Testis (tissue), 3 donors: ENCODE results near the gene ARMC10. TPM values are rescaled to one million over a fixed set of nuclear protein-coding genes. Genes with fewer than 3 reads are reported as not detected.

ENCODE experiments used
- DNase-seq: peaks from one replicate; pipeline ENCODE4 v3.0.0-alpha.2; 2019
- H3K27ac ChIP-seq, 2 donors: fragments of 200-600 bp; sonication (generic); one replicate each; pipeline ENCODE4 v1.5.1; 2019
- H3K27me3 ChIP-seq: fragments of 200-600 bp; sonication (generic); one replicate; pipeline ENCODE4 v1.5.1; 2019
- H3K36me3 ChIP-seq: fragments of 200-600 bp; sonication (generic); one replicate; pipeline ENCODE4 v1.5.1; 2017; ENCODE audit warnings: low read depth; ENCODE audit errors: missing control alignments
- H3K4me1 ChIP-seq: fragments of 200-600 bp; sonication (generic); one replicate; pipeline ENCODE4 v1.5.1; 2019
- H3K4me3 ChIP-seq, 2 donors: fragments of 200-600 bp; sonication (generic); one replicate each; pipeline ENCODE4 v1.5.1; 2017 to 2019
- H3K9me3 ChIP-seq: fragments of 200-600 bp; sonication (generic); one replicate; pipeline ENCODE4 v1.5.1; 2017
- POLR2A ChIP-seq: fragments of 450-650 bp; IDR thresholded peaks from one replicate; pipeline ENCODE4 v1.6.1; 2017; ENCODE audit warnings: antibody characterized with exemption, mild to moderate bottlenecking, moderate library complexity
- WGBS, 2 donors: methylation state at CpG; one replicate each; pipeline ENCODE4 v1.1.5; 2018; 5-methylcytosine and 5-hydroxymethylcytosine counted together
- intact Hi-C: fragments of 100-400 bp; cut with DNase I; formaldehyde crosslinking; loops from one replicate; pipeline ENCODE4 v1.15.1; 2023; ENCODE audit warnings: low total_unique reads
- polyA plus RNA-seq: library from polyadenylated mRNA; stranded (reverse); fragments of 350-450 nt; fragmentation: Illumina TruSeq; extraction: RNeasy Lipid Tissue Mini Kit (QIAGEN cat#74804); gene quantifications from one replicate; pipeline ENCODE4 v1.2.3, GENCODE V29; 2014; ENCODE audit warnings: low read depth, low replicate concordance; ENCODE audit not compliant: insufficient read depth
- total RNA-seq, 2 donors: library from RNA; depleted of rRNA; stranded (reverse); fragments of >200 nt; gene quantifications; one replicate each; pipeline ENCODE4 v1.2.3, GENCODE V29; 2016
- TF ChIP-seq, protein P1 (sequence below), 3 experiments: fragments of 450-650 bp in 2 of 3; fragments of 200-600 bp in 1 of 3; sonication (generic) in 1 of 3; IDR thresholded peaks; one replicate each; pipeline ENCODE4 v1.5.1; 2016 to 2019; ENCODE audit warnings: antibody characterized with exemption in 3 of 3, mild to moderate bottlenecking in 2 of 3, moderate library complexity in 1 of 3

Gene ARMC10
- total and polyA plus RNA-seq, 3 donors from 2014 or later, result 31.2 to 64.4 (median 61.7) TPM

DNA sequence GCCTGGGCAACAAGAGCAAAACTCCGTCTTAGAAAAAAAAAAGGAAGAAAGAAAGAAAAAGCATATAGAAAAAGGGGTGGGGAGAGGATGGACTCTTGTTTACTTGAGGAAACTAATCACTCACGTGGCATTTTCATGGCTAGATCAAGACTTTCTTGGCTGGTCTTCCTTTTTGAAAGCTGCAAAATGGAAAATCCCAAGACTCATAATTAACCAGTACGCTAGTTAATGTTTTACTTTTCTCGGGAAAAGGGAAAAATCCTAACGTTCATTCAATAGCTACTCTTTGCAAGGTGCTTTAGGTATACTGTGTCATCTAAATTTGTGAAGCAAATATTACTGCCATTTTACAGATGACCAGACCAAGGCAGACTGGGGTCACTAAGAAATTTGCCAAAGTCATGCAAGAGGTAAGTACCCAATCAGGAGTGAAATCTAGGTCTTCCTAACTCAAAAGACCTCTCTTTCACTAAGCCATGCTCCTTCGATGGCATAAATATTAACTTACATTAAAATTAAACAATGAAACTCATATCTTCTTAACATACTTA is 49.6 kb downstream of the ARMC10 start:
- no peak for DNase-seq
- Histone ChIP-seq H3K27ac (no peak overlapping the region), H3K4me1 (peaks cover 14% of the 10 kb centered on the region), H3K9me3 (no peaks in the 10 kb centered on the region), H3K4me3 (no peak overlapping the region), H3K36me3 (no peaks in the 10 kb centered on the region), H3K27me3 (no peaks in the 10 kb centered on the region)
- no peak for TF ChIP-seq POLR2A
- TF ChIP-seq, protein P1, sequence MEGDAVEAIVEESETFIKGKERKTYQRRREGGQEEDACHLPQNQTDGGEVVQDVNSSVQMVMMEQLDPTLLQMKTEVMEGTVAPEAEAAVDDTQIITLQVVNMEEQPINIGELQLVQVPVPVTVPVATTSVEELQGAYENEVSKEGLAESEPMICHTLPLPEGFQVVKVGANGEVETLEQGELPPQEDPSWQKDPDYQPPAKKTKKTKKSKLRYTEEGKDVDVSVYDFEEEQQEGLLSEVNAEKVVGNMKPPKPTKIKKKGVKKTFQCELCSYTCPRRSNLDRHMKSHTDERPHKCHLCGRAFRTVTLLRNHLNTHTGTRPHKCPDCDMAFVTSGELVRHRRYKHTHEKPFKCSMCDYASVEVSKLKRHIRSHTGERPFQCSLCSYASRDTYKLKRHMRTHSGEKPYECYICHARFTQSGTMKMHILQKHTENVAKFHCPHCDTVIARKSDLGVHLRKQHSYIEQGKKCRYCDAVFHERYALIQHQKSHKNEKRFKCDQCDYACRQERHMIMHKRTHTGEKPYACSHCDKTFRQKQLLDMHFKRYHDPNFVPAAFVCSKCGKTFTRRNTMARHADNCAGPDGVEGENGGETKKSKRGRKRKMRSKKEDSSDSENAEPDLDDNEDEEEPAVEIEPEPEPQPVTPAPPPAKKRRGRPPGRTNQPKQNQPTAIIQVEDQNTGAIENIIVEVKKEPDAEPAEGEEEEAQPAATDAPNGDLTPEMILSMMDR (IDR thresholded peaks at IDR 0.05), result no peak
- WGBS, 2 donors, result 75 to 77% methylated on average over 6 of the region's 6 CpGs
- intact Hi-C loops, result no loop called here

DNA sequence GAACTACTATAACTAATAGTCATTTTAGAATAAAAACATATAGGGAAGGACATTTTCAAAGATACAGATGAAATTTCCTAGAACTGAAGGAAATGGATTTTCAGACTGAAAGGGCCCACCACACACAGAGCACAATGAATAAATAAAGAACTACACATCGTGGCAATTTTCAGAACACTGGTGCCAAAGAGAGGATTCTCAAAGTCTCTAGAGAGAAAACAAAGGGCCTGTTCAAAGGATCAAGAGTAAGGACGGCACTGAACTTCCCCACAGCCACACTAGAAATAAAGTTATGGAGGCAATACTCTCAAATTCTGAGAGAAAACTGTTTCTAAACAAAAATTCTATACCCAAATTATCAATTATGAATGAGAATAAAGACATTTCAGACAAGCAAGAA is 52.1 kb downstream of the ARMC10 start:
- Histone ChIP-seq H3K27ac (no peak overlapping the region), H3K4me3 (no peak overlapping the region), H3K4me1 (peaks cover 20% of the 10 kb centered on the region), H3K36me3 (no peaks in the 10 kb centered on the region), H3K27me3 (no peaks in the 10 kb centered on the region), H3K9me3 (no peaks in the 10 kb centered on the region)
- DNase-seq, result no peak
- TF ChIP-seq POLR2A, result no peak
- TF ChIP-seq, protein P1 (IDR thresholded peaks at IDR 0.05), result no peak
- WGBS, 2 donors, result 40% methylated on average over 2 of the region's 2 CpGs
- intact Hi-C loops, result no loop called here

DNA sequence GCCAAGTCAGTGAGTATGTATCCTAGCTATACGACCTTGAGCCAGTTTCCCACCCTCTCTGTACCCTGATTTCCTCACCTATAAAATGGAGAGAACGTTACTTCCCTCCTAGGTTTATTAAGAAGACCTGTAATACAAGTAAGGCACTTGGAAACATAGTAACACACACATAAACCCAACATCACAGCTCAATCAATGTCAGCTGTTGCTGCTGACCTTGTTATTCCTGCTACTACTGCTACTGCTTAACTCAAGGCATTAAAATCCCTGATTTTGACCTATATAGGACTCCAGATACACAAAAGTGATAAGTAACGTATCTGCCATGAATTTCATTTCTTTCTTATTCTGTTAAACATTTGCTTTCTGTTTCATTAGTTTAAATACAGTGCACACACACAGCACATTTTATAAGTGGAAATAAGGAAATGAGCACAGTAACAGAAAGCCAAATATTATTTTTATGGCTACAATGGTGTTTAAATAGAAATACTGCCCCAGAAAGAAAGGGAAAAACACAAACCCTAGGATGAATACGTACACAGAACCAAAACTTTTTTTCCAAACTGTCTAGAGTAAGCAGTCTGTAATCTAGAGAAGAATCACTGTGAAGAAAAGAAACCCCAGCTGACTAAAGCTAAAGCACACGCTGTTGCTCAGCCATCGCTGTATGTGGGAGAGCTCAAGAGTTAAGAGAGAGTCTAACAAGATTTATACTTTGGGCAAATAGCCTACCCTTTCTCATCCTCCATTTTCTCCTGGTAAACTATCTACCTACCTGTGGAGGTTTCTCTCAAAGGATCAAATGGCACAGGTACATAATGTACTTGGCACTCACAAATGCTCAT is 55.0 kb downstream of the ARMC10 start:
- TF ChIP-seq POLR2A, result no peak
- TF ChIP-seq, protein P1 (IDR thresholded peaks at IDR 0.05), result no peak
- DNase-seq, result peak; percentile 52

GRCh38 chr7:103130901-103131624 is 56.1 kb downstream of the ARMC10 start:
- no peak for DNase-seq
- 78% methylated on average over 9 of the region's 9 CpGs for WGBS, 2 donors
- no peaks in the 10 kb centered on the region for H3K27me3 ChIP-seq
- TF ChIP-seq, protein P1 (IDR thresholded peaks at IDR 0.05), result no peak
- TF ChIP-seq POLR2A, result no peak
- H3K36me3 ChIP-seq, result no peaks in the 10 kb centered on the region
- H3K4me1 ChIP-seq, result peaks cover 43% of the 10 kb centered on the region
- intact Hi-C loops, result no loop called here
- no peaks in the 10 kb centered on the region for H3K9me3 ChIP-seq
- H3K27ac ChIP-seq, result peak overlapping the region; percentile 75 to 77
- no peak overlapping the region for H3K4me3 ChIP-seq

More for the DNA sequence above, 55.0 kb downstream of the ARMC10 start:
- peaks cover 34% of the 10 kb centered on the region for H3K4me1 ChIP-seq
- no peaks in the 10 kb centered on the region for H3K27me3 ChIP-seq
- no peaks in the 10 kb centered on the region for H3K36me3 ChIP-seq
- no peak overlapping the region for H3K4me3 ChIP-seq
- no peaks in the 10 kb centered on the region for H3K9me3 ChIP-seq
- WGBS, 2 donors, result 25 to 41% methylated on average over 6 of the region's 6 CpGs
- intact Hi-C loops, result no loop called here
- peak overlapping the region; percentile 75 to 77 for H3K27ac ChIP-seq
